Prostate gland (tissue), 2 donors: ENCODE data around the gene SPTBN1. TPM values are rescaled to one million over a fixed set of nuclear protein-coding genes. Genes with fewer than 3 reads are reported as not detected.

Experiments used
- DNase-seq: peaks from one replicate; pipeline ENCODE4 v3.0.0-alpha.2; 2019; ENCODE audit warnings: low spot score
- H3K27ac ChIP-seq, 2 donors: fragments of 200-600 bp; sonication (generic); 2 replicates each; pipeline ENCODE4 v1.5.1; 2017 to 2019
- H3K27me3 ChIP-seq: fragments of 200-600 bp; sonication (generic); replicated peaks from 2 replicates; pipeline ENCODE4 v1.5.1; 2019; ENCODE audit not compliant: insufficient read depth
- H3K36me3 ChIP-seq, 2 donors: fragments of 200-600 bp; sonication (generic); 1 replicate in 1 of 2; 2 replicates in 1 of 2; pipeline versions ENCODE4 v1.5.1 to v1.8.1; 2017 to 2019
- H3K4me1 ChIP-seq: fragments of 200-600 bp; sonication (generic); replicated peaks from 2 replicates; pipeline ENCODE4 v1.5.1; 2019
- H3K4me3 ChIP-seq, 2 donors: fragments of 200-600 bp; sonication (generic); 2 replicates each; pipeline ENCODE4 v1.5.1; 2017 to 2019
- H3K9me3 ChIP-seq: fragments of 200-600 bp; sonication (generic); 2 replicates; pipeline ENCODE4 v1.5.1; 2017
- POLR2A ChIP-seq: fragments of 450-650 bp; IDR thresholded peaks from one replicate; pipeline ENCODE4 v1.6.1; 2016; ENCODE audit warnings: antibody characterized with exemption, mild to moderate bottlenecking
- POLR2AphosphoS5 ChIP-seq: sonication (generic); formaldehyde crosslinking; IDR thresholded peaks from one replicate; pipeline ENCODE4 v1.6.1; 2017; ENCODE audit warnings: antibody characterized with exemption
- WGBS: methylation state at CpG from one replicate; pipeline ENCODE4 v1.1.5; 2018; 5-methylcytosine and 5-hydroxymethylcytosine counted together
- intact Hi-C: fragments of 100-400 bp; cut with DNase I; formaldehyde crosslinking; loops from one replicate; pipeline ENCODE4 v1.14.2; 2022
- total RNA-seq, 2 donors: library from RNA; depleted of rRNA; stranded (reverse); fragments of >200 nt; gene quantifications; one replicate each; pipeline ENCODE4 v1.1.0, GENCODE V29; 2016
- TF ChIP-seq, protein P1 (sequence below), 4 experiments: fragments of 200-600 bp in 2 of 4; fragments of 450-650 bp in 2 of 4; sonication (generic) in 2 of 4; IDR thresholded peaks; 1 replicate in 3 of 4; 2 replicates in 1 of 4; pipeline ENCODE4 v1.5.1; 2016 to 2019; ENCODE audit warnings: antibody characterized with exemption in 4 of 4, mild to moderate bottlenecking in 2 of 4, moderate library complexity in 2 of 4

Gene SPTBN1
- total RNA-seq, 2 donors from 2014 or later, result 146 to 348 TPM

DNA sequence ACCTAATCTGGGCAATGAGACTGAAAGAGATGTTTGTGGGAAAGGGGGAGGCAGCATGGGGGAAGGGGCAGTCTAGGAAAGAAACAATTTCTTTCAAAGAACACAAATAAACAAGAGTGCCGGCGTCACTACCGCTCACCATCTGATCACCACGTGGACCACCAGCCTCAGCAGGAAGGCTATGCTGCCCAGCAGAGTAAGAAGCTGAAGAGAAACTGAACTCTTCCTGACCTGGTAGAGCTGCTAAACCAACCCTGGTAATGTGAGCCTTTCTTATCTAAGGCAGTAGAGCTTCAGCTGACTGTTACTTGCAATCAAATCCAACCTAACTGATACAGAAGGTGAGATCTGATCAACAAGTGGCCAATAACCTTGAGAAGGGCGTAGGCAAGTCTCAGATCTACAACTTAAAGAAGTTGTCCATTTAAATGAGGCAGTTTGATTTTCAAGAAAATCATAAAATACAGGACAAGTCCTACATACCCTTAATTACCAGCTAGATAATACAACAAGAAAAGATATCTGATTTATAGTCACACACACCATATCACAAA, 44.2 kb upstream of the SPTBN1 start:
- TF ChIP-seq POLR2A (no peak), POLR2AphosphoS5 (no peak)
- TF ChIP-seq, protein P1, sequence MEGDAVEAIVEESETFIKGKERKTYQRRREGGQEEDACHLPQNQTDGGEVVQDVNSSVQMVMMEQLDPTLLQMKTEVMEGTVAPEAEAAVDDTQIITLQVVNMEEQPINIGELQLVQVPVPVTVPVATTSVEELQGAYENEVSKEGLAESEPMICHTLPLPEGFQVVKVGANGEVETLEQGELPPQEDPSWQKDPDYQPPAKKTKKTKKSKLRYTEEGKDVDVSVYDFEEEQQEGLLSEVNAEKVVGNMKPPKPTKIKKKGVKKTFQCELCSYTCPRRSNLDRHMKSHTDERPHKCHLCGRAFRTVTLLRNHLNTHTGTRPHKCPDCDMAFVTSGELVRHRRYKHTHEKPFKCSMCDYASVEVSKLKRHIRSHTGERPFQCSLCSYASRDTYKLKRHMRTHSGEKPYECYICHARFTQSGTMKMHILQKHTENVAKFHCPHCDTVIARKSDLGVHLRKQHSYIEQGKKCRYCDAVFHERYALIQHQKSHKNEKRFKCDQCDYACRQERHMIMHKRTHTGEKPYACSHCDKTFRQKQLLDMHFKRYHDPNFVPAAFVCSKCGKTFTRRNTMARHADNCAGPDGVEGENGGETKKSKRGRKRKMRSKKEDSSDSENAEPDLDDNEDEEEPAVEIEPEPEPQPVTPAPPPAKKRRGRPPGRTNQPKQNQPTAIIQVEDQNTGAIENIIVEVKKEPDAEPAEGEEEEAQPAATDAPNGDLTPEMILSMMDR (IDR thresholded peaks at IDR 0.05), result no peak
- Histone ChIP-seq H3K27me3 (no peaks in the 10 kb centered on the region), H3K4me3 (no peak overlapping the region), H3K4me1 (no peaks in the 10 kb centered on the region), H3K36me3 (no peaks in the 10 kb centered on the region), H3K9me3 (no peaks in the 10 kb centered on the region), H3K27ac (no peak overlapping the region)
- intact Hi-C loops, result no loop called here
- WGBS, result 91% methylated on average over 5 of the region's 5 CpGs
- DNase-seq, result no peak

DNA sequence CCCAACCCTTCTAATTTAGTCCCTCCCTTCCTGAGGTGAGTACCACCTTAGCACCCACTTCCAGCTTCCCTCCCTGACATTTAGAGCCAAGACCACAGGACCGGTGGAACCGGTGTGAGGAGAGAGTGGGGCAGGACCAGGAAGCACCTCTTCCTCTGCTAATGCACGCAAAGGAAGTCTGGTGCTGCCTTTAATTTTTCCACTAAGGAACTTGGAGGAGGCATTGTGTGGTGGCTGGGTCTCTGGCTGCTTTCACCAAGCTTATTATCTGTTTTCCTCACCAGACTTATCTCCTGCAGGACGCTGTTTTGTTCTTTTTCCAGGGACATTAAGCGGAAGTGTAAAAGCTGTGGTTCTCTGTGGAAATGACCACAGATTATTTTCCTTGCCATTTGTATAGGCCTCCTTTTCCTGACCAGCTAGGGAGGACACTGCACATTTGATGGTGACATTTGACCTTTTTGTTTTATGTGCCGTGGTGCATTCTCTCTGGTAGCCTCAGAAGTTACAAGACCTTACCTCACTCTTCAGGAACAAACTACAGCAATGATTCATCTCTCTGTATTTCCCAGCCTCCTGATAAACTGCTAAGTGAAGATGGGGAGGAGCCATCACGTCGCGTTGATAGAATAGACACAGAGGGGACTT, 39.8 kb upstream of the SPTBN1 start:
- Histone ChIP-seq H3K9me3 (no peaks in the 10 kb centered on the region), H3K4me1 (no peaks in the 10 kb centered on the region), H3K36me3 (no peaks in the 10 kb centered on the region), H3K27me3 (no peaks in the 10 kb centered on the region), H3K4me3 (no peak overlapping the region), H3K27ac (peak overlapping the region in 1 of 2 donors; percentile 20)
- intact Hi-C loops, result no loop called here
- TF ChIP-seq POLR2A, result no peak
- peak; percentile 40 for TF ChIP-seq POLR2AphosphoS5
- TF ChIP-seq, protein P1 (IDR thresholded peaks at IDR 0.05), result no peak
- 53% methylated on average over 9 of the region's 9 CpGs for WGBS
- peak; percentile 33 for DNase-seq

DNA sequence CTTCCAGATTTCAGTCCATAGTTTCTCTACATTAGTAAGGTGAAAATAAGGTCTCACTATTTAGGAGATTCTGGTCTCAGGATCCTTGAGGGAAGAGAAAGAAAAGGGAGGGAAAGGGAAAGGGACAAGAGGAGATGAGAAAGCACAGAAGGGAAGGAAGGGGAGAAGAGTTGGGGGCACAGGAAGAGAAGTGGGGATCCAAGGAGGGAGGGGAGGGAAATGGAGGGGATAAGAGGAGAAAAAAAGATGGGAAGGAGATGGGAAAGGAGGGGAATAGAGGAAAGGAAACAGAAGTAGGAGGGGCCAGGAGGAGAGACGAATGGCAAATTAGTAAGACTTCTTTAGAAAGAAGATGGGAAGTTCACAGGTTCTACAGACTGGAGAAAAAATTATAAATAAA, 39.2 kb upstream of the SPTBN1 start:
- DNase-seq, result no peak
- Histone ChIP-seq H3K4me1 (no peaks in the 10 kb centered on the region), H3K27me3 (no peaks in the 10 kb centered on the region), H3K36me3 (no peaks in the 10 kb centered on the region), H3K27ac (no peak overlapping the region), H3K4me3 (no peak overlapping the region), H3K9me3 (no peaks in the 10 kb centered on the region)
- 89% methylated on average over 1 of the region's 1 CpG for WGBS
- intact Hi-C loops, result no loop called here
- TF ChIP-seq POLR2A (no peak), POLR2AphosphoS5 (no peak)
- TF ChIP-seq, protein P1 (IDR thresholded peaks at IDR 0.05), result no peak

DNA sequence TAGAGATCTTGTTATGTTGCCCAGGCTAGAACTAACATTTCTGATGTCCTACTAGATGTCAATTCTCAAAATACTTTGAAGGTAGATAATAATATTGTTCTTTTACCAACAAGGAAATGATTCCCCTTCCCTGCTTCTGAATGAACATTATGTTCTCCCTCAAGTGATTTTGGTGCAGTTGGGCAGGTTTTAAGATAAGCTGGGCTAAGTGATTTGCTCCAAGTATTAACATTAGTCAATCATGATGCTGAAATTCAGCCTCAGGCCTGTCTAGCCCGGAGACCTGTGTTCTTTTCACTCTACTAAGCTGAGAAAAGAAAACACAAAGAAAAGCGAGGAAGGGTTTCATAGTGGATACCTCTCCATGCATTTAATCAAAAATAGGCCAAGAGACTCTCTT, 38.5 kb upstream of the SPTBN1 start:
- Histone ChIP-seq H3K4me3 (no peak overlapping the region), H3K27ac (no peak overlapping the region), H3K27me3 (no peaks in the 10 kb centered on the region), H3K4me1 (no peaks in the 10 kb centered on the region), H3K9me3 (no peaks in the 10 kb centered on the region), H3K36me3 (no peaks in the 10 kb centered on the region)
- no peak for DNase-seq
- intact Hi-C loops, result no loop called here
- 95% methylated on average over 2 of the region's 2 CpGs for WGBS
- TF ChIP-seq, protein P1 (IDR thresholded peaks at IDR 0.05), result no peak
- TF ChIP-seq POLR2AphosphoS5 (no peak), POLR2A (no peak)

DNA sequence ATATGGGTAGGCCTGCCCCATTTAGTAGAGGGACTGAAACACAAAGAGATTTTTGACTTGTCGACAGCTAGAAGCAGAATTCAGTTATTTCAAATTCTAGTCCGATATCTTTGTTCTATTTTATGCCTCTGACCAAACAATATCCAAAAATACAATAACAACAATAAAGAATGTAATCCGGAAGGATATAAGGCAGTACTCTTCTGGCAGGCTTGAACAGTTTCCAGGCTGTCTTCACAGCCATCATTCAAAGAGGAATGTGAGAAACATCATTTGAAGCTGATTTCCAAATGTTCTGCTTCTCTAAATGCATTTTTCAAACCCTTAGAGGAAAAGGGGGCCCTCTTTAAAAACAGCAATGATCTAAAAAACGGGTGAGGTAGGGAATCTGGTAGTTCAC, 36.7 kb upstream of the SPTBN1 start:
- DNase-seq, result no peak
- intact Hi-C loops, result no loop called here
- H3K36me3 ChIP-seq, result no peaks in the 10 kb centered on the region
- 76% methylated on average over 4 of the region's 4 CpGs for WGBS
- H3K9me3 ChIP-seq, result no peaks in the 10 kb centered on the region
- no peak overlapping the region for H3K4me3 ChIP-seq
- H3K4me1 ChIP-seq, result no peaks in the 10 kb centered on the region
- no peak for TF ChIP-seq POLR2A
- no peak for TF ChIP-seq POLR2AphosphoS5
- TF ChIP-seq, protein P1 (IDR thresholded peaks at IDR 0.05), result no peak
- H3K27ac ChIP-seq, result no peak overlapping the region
- H3K27me3 ChIP-seq, result no peaks in the 10 kb centered on the region
